Ecto neural progenitor cell (in vitro differentiated cells): Measurements from ENCODE around the gene PLOD1.
A peak's percentile ranks its signal among the peaks of the same experiment; 100 is the strongest.
"Not testable (repeated sequence)": the region's sequence is repeated elsewhere in the genome, so short reads cannot be mapped to it uniquely, and the experiment has no call there.

Source experiments
- DNase-seq: peaks from one replicate; pipeline ENCODE4 v3.0.0-alpha.2; 2018; ENCODE audit warnings: low spot score

Gene PLOD1

GRCh38 chr1:11912482-11913216 is 21.9 kb upstream of the PLOD1 start:
- DNase-seq, result not testable (repeated sequence)

- DNase-seq, result no peak
Measured at GRCh38 chr1:11913291-11913690, 21.2 kb upstream of the PLOD1 start.

GRCh38 chr1:11914024-11914423 is 20.5 kb upstream of the PLOD1 start:
- DNase-seq, result no peak

- DNase-seq, result no peak
Measured at GRCh38 chr1:11918799-11919519, 15.6 kb upstream of the PLOD1 start.

GRCh38 chr1:11919621-11920020 is 14.9 kb upstream of the PLOD1 start:
- no peak for DNase-seq

GRCh38 chr1:11920239-11920903 is 14.1 kb upstream of the PLOD1 start:
- DNase-seq, result no peak

GRCh38 chr1:11921022-11921421 is 13.5 kb upstream of the PLOD1 start:
- no peak for DNase-seq

- no peak for DNase-seq
Measured at GRCh38 chr1:11923069-11923826, 11.3 kb upstream of the PLOD1 start.

- DNase-seq, result no peak
Measured at GRCh38 chr1:11923827-11924113, 10.7 kb upstream of the PLOD1 start.

GRCh38 chr1:11924334-11925195 is 10.0 kb upstream of the PLOD1 start:
- no peak for DNase-seq

GRCh38 chr1:11925196-11925937 is 9.2 kb upstream of the PLOD1 start:
- not testable (repeated sequence) for DNase-seq

- DNase-seq, result peak; percentile 61
Measured at GRCh38 chr1:11925938-11926292, 8.6 kb upstream of the PLOD1 start.

- no peak for DNase-seq
Measured at GRCh38 chr1:11927866-11928592, 6.5 kb upstream of the PLOD1 start.

GRCh38 chr1:11929849-11930248 is 4.7 kb upstream of the PLOD1 start:
- DNase-seq, result no peak

GRCh38 chr1:11930571-11931445 is 3.7 kb upstream of the PLOD1 start:
- no peak for DNase-seq

- DNase-seq, result no peak
Measured at GRCh38 chr1:11931845-11932244, 2.7 kb upstream of the PLOD1 start.

- DNase-seq, result no peak
Measured at GRCh38 chr1:11935057-11935412, 518 bp downstream of the PLOD1 start.

- DNase-seq, result not testable (repeated sequence)
Measured at GRCh38 chr1:11935733-11936132, 1.2 kb downstream of the PLOD1 start.
